HEK293 (cell line): ENCODE data around the gene CLDND1.

ENCODE experiments used
- CTCF ChIA-PET: fragments of 350-600 bp; formaldehyde crosslinking; extraction: SDS; loops from one replicate; lab custom pipeline; 2021; ENCODE audit warnings: antibody characterized with exemption; lab: Yijun Ruan, JAX
- POLR2A ChIA-PET: fragments of 300-600 bp; formaldehyde crosslinking; extraction: SDS; loops from one replicate; lab custom pipeline; 2020; ENCODE audit warnings: antibody characterized with exemption, inconsistent platforms; lab: Yijun Ruan, JAX
- H3K27ac ChIP-seq: fragments of 200-500 bp; sonication (Bioruptor generic); 2 replicates; pipeline ENCODE4 v1.5.1; 2014; ENCODE audit warnings: low read depth, low read length, control low read depth, inconsistent platforms; ENCODE audit errors: extremely low read depth
- H3K36me3 ChIP-seq, 2 experiments: fragments of 200-500 bp in 1 of 2; sonication (Bioruptor generic) in 1 of 2; 1 replicate in 1 of 2; 2 replicates in 1 of 2; pipeline ENCODE4 v1.5.1; 2014 to 2017; ENCODE audit warnings: inconsistent platforms in 2 of 2, low read length in 2 of 2; ENCODE audit not compliant: control insufficient read depth in 2 of 2, insufficient read depth in 1 of 2
- H3K4me1 ChIP-seq: fragments of 200-500 bp; sonication (Bioruptor generic); 2 replicates; pipeline ENCODE4 v1.5.1; 2014; ENCODE audit warnings: mild to moderate bottlenecking, low read length, inconsistent platforms; ENCODE audit not compliant: control insufficient read depth, insufficient read depth
- H3K4me3 ChIP-seq: 2 replicates; pipeline ENCODE4 v1.5.1; 2011; ENCODE audit warnings: low read depth, mild to moderate bottlenecking, control low read depth, low read length, moderate library complexity
- H3K9me3 ChIP-seq: fragments of 200-500 bp; sonication (Bioruptor generic); 2 replicates; pipeline ENCODE4 v1.5.1; 2014; ENCODE audit warnings: low read depth, low read length, inconsistent platforms; ENCODE audit not compliant: control insufficient read depth, insufficient read depth
- GLI2 ChIP-seq: fragments of 450-650 bp; formaldehyde crosslinking; IDR thresholded peaks from 2 replicates; pipeline ENCODE4; 2017; ENCODE audit warnings: missing biosample characterization, missing genetic modification characterization, low read depth, borderline replicate concordance
- GLI4 ChIP-seq: fragments of 450-650 bp; formaldehyde crosslinking; IDR thresholded peaks from 2 replicates; pipeline ENCODE4 v1.5.1; 2016; ENCODE audit warnings: missing biosample characterization, missing genetic modification characterization
- HOXA7 ChIP-seq: sonication (generic); formaldehyde crosslinking; IDR thresholded peaks from 2 replicates; pipeline ENCODE4 v1.8.1; 2022; ENCODE audit warnings: missing genetic modification reagents, borderline replicate concordance
- HOXC10 ChIP-seq: sonication (generic); formaldehyde crosslinking; IDR thresholded peaks from 2 replicates; pipeline ENCODE4 v1.8.1; 2023; ENCODE audit warnings: mild to moderate bottlenecking, missing genetic modification reagents
- KLF1 ChIP-seq: fragments of 450-650 bp; formaldehyde crosslinking; IDR thresholded peaks from 2 replicates; pipeline ENCODE4 v1.5.1; 2016; ENCODE audit warnings: missing biosample characterization, missing genetic modification characterization
- SETDB1 ChIP-seq: IDR thresholded peaks from one replicate; pipeline ENCODE4 v1.6.1; 2017; ENCODE audit warnings: mild to moderate bottlenecking, low read length, moderate library complexity, mixed read lengths; ENCODE audit not compliant: insufficient read length
- ZBTB20 ChIP-seq: fragments of 450-650 bp; formaldehyde crosslinking; IDR thresholded peaks from 2 replicates; pipeline ENCODE4 v1.5.1; 2016; ENCODE audit warnings: missing biosample characterization, missing genetic modification characterization
- ZBTB8A ChIP-seq: fragments of 450-650 bp; formaldehyde crosslinking; IDR thresholded peaks from 2 replicates; pipeline ENCODE4 v1.5.1; 2016; ENCODE audit warnings: missing biosample characterization, missing genetic modification characterization
- ZNF132 ChIP-seq: fragments of 450-650 bp; formaldehyde crosslinking; IDR thresholded peaks from 2 replicates; pipeline ENCODE4 v1.5.1; 2017; ENCODE audit warnings: missing biosample characterization, missing genetic modification characterization, borderline replicate concordance
- ZNF19 ChIP-seq: fragments of 450-650 bp; formaldehyde crosslinking; IDR thresholded peaks from 2 replicates; pipeline ENCODE4; 2016; ENCODE audit warnings: missing biosample characterization, missing genetic modification characterization, low read depth
- ZNF2 ChIP-seq: fragments of 450-650 bp; formaldehyde crosslinking; IDR thresholded peaks from 2 replicates; pipeline ENCODE4 v1.5.1; 2016; ENCODE audit warnings: missing biosample characterization, missing genetic modification characterization
- ZNF26 ChIP-seq: fragments of 450-650 bp; formaldehyde crosslinking; IDR thresholded peaks from 2 replicates; pipeline ENCODE4 v1.5.1; 2016; ENCODE audit warnings: missing biosample characterization, missing genetic modification characterization
- ZNF311 ChIP-seq: fragments of 450-650 bp; formaldehyde crosslinking; IDR thresholded peaks from 2 replicates; pipeline ENCODE4 v1.5.1; 2017; ENCODE audit warnings: missing biosample characterization, missing genetic modification characterization, borderline replicate concordance
- ZNF341 ChIP-seq: fragments of 450-650 bp; formaldehyde crosslinking; IDR thresholded peaks from 2 replicates; pipeline ENCODE4; 2016; ENCODE audit warnings: low read depth, missing biosample characterization, missing genetic modification characterization
- ZNF366 ChIP-seq: fragments of 450-650 bp; formaldehyde crosslinking; conservative IDR thresholded peaks from 2 replicates; pipeline ENCODE4 v1.5.1; 2016; ENCODE audit warnings: missing biosample characterization, missing genetic modification characterization
- ZNF596 ChIP-seq: fragments of 450-650 bp; IDR thresholded peaks from 2 replicates; pipeline ENCODE4 v1.5.0; 2018; ENCODE audit warnings: missing biosample characterization, mild to moderate bottlenecking, missing genetic modification characterization, moderate library complexity
- ZNF621 ChIP-seq: fragments of 450-650 bp; formaldehyde crosslinking; IDR thresholded peaks from 2 replicates; pipeline ENCODE4 v1.5.1; 2017; ENCODE audit warnings: missing biosample characterization, missing genetic modification characterization
- ZNF660 ChIP-seq: fragments of 450-650 bp; IDR thresholded peaks from 2 replicates; pipeline ENCODE4 v1.5.1; 2018; ENCODE audit warnings: missing biosample characterization, mild to moderate bottlenecking, missing genetic modification characterization
- ZNF768 ChIP-seq: fragments of 450-650 bp; formaldehyde crosslinking; IDR thresholded peaks from 2 replicates; pipeline ENCODE4 v1.5.1; 2018; ENCODE audit warnings: missing biosample characterization, mild to moderate bottlenecking, missing genetic modification characterization
- ZSCAN18 ChIP-seq: fragments of 450-650 bp; formaldehyde crosslinking; IDR thresholded peaks from 2 replicates; pipeline ENCODE4 v1.5.1; 2016; ENCODE audit warnings: missing biosample characterization, missing genetic modification characterization
- ZSCAN23 ChIP-seq: fragments of 450-650 bp; formaldehyde crosslinking; IDR thresholded peaks from 2 replicates; pipeline ENCODE4 v1.5.1; 2016; ENCODE audit warnings: missing biosample characterization, missing genetic modification characterization
- TF ChIP-seq, protein P1 (sequence below): fragments of 450-650 bp; formaldehyde crosslinking; IDR thresholded peaks from 2 replicates; pipeline ENCODE4 v1.5.1; 2016; ENCODE audit warnings: missing biosample characterization, missing genetic modification characterization, borderline replicate concordance
- TF ChIP-seq, protein P2 (sequence below): fragments of 450-650 bp; formaldehyde crosslinking; optimal IDR thresholded peaks from 2 replicates; pipeline ENCODE3; 2016; ENCODE audit warnings: missing biosample characterization, mild to moderate bottlenecking, missing genetic modification characterization

The CLDND1 gene

GRCh38 chr3:98552232-98553020 is 29.7 kb upstream of the CLDND1 start:
- Histone ChIP-seq H3K27ac (no peak overlapping the region), H3K36me3 (no peaks in the 10 kb centered on the region), H3K4me3 (no peak overlapping the region), H3K9me3 (no peaks in the 10 kb centered on the region), H3K4me1 (no peaks in the 10 kb centered on the region; the same call in 1 of the 2 replicates)
- CTCF ChIA-PET, result no interaction called here
- no peak for TF ChIP-seq ZNF341
- TF ChIP-seq ZNF596 (tag by site-specific recombination), result peak; percentile 74
- no peak for TF ChIP-seq ZNF311
- POLR2A ChIA-PET, result interaction anchor here (0.6 kb wide), 1 partner anchor 13 kb away, joined by 3 read pairs; no protein-coding TSS in a partner anchor

DNA sequence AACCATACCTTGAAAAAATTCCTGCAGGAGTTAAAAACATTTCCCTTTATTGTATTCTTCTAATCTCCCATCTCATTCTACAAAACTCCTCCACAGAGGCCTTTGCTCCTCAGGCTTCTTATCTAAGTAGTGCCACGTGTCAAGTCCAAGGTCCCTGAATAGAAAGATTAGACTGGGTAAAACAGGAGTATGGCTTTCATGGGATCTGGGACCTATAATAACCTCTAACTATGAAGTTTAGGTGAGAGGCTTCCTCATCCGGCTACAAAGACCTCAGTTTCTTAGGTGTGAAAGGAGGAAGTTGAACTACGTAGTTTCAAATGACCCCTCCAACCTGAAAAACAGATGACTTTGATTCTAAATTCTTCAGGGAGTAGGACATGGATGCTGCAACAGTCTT is 29.1 kb upstream of the CLDND1 start:
- Histone ChIP-seq H3K4me1 (no peaks in the 10 kb centered on the region; the same call in 1 of the 2 replicates), H3K9me3 (no peaks in the 10 kb centered on the region), H3K4me3 (no peak overlapping the region), H3K27ac (no peak overlapping the region), H3K36me3 (no peaks in the 10 kb centered on the region)
- ChIA-PET CTCF (no interaction called here), POLR2A (no interaction called here)
- TF ChIP-seq KLF1 (tag by site-specific recombination) (no peak), ZSCAN23 (no peak), ZBTB20 (tag by site-specific recombination) (no peak), ZNF26 (tag by site-specific recombination) (no peak), ZNF2 (tag by site-specific recombination) (no peak), GLI2 (no peak), ZBTB8A (no peak), ZNF19 (tag by site-specific recombination) (no peak), ZSCAN18 (tag by site-specific recombination) (no peak), ZNF660 (tag by site-specific recombination) (no peak), ZNF132 (tag by site-specific recombination) (no peak), GLI4 (tag by site-specific recombination) (no peak), ZNF366 (tag by site-specific recombination) (no peak), ZNF621 (tag by site-specific recombination) (no peak), HOXC10 (no peak), HOXA7 (CRISPR knock-in tag) (no peak), SETDB1 (no peak), ZNF768 (tag by site-specific recombination) (no peak)
- TF ChIP-seq, protein P1, sequence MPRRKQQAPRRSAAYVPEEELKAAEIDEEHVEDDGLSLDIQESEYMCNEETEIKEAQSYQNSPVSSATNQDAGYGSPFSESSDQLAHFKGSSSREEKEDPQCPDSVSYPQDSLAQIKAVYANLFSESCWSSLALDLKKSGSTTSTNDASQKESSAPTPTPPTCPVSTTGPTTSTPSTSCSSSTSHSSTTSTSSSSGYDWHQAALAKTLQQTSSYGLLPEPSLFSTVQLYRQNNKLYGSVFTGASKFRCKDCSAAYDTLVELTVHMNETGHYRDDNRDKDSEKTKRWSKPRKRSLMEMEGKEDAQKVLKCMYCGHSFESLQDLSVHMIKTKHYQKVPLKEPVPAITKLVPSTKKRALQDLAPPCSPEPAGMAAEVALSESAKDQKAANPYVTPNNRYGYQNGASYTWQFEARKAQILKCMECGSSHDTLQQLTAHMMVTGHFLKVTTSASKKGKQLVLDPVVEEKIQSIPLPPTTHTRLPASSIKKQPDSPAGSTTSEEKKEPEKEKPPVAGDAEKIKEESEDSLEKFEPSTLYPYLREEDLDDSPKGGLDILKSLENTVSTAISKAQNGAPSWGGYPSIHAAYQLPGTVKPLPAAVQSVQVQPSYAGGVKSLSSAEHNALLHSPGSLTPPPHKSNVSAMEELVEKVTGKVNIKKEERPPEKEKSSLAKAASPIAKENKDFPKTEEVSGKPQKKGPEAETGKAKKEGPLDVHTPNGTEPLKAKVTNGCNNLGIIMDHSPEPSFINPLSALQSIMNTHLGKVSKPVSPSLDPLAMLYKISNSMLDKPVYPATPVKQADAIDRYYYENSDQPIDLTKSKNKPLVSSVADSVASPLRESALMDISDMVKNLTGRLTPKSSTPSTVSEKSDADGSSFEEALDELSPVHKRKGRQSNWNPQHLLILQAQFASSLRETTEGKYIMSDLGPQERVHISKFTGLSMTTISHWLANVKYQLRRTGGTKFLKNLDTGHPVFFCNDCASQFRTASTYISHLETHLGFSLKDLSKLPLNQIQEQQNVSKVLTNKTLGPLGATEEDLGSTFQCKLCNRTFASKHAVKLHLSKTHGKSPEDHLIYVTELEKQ, result no peak
- TF ChIP-seq, protein P2, sequence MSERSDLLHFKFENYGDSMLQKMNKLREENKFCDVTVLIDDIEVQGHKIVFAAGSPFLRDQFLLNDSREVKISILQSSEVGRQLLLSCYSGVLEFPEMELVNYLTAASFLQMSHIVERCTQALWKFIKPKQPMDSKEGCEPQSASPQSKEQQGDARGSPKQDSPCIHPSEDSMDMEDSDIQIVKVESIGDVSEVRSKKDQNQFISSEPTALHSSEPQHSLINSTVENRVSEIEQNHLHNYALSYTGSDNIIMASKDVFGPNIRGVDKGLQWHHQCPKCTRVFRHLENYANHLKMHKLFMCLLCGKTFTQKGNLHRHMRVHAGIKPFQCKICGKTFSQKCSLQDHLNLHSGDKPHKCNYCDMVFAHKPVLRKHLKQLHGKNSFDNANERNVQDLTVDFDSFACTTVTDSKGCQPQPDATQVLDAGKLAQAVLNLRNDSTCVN, result no peak
